Esophagus muscularis mucosa (tissue), 4 donors: ENCODE data around the gene SH3RF3. TPM values are rescaled to one million over a fixed set of nuclear protein-coding genes. Genes with fewer than 3 reads are reported as not detected.

Experiments used
- DNase-seq: peaks from one replicate; pipeline ENCODE4 v3.0.0-alpha.2; 2017; ENCODE audit errors: extremely low spot score
- H3K27ac ChIP-seq, 4 donors: fragments of 200-600 bp; sonication (generic); replicated peaks in 1 of 4; 1 replicate in 3 of 4; 2 replicates in 1 of 4; pipeline ENCODE4 v1.5.1; 2016 to 2019; ENCODE audit warnings: mild to moderate bottlenecking in 1 of 4
- H3K27me3 ChIP-seq, 4 donors: fragments of 200-600 bp; sonication (generic); one replicate each; pipeline versions ENCODE4 v1.5.1 to v1.6.0; 2016 to 2019
- H3K36me3 ChIP-seq, 4 donors: fragments of 200-600 bp; sonication (generic); one replicate each; pipeline ENCODE4 v1.5.1; 2016 to 2019
- H3K4me1 ChIP-seq, 4 donors: fragments of 200-600 bp; sonication (generic); one replicate each; pipeline ENCODE4 v1.5.1; 2016 to 2019
- H3K4me3 ChIP-seq, 4 donors: fragments of 200-600 bp; sonication (generic); 1 replicate in 2 of 4; 2 replicates in 2 of 4; pipeline ENCODE4 v1.5.1; 2016 to 2019; ENCODE audit warnings: mild to moderate bottlenecking in 4 of 4, moderate library complexity in 1 of 4
- H3K9me3 ChIP-seq, 4 donors: fragments of 200-600 bp; sonication (generic); 1 replicate in 3 of 4; 2 replicates in 1 of 4; pipeline ENCODE4 v1.5.1; 2016 to 2019
- CTCF ChIP-seq, 3 experiments: fragments of 200-600 bp in 2 of 3; fragments of 450-650 bp in 1 of 3; sonication (generic) in 2 of 3; IDR thresholded peaks; one replicate each; pipeline ENCODE4 v1.5.1; 2017 to 2019; ENCODE audit warnings: antibody characterized with exemption in 3 of 3, mild to moderate bottlenecking in 2 of 3, moderate library complexity in 1 of 3
- EP300 ChIP-seq: sonication (generic); formaldehyde crosslinking; IDR thresholded peaks from one replicate; pipeline ENCODE4 v1.6.1; 2017; ENCODE audit warnings: antibody characterized with exemption
- POLR2A ChIP-seq: fragments of 450-650 bp; IDR thresholded peaks from one replicate; pipeline ENCODE4 v1.6.1; 2017; ENCODE audit warnings: antibody characterized with exemption, moderate library complexity, mild to moderate bottlenecking, low read depth
- POLR2AphosphoS5 ChIP-seq, 2 donors: sonication (generic); formaldehyde crosslinking; IDR thresholded peaks; one replicate each; pipeline ENCODE4 v1.6.1; 2017; ENCODE audit warnings: antibody characterized with exemption in 2 of 2
- WGBS: methylation state at CpG from one replicate; pipeline ENCODE4 v1.1.5; 2018; 5-methylcytosine and 5-hydroxymethylcytosine counted together
- intact Hi-C: fragments of 100-400 bp; cut with DNase I; formaldehyde crosslinking; loops from one replicate; pipeline ENCODE4 v1.15.1; 2023
- total RNA-seq, 4 donors: library from RNA; depleted of rRNA; stranded (reverse); fragments of >200 nt; gene quantifications; one replicate each; pipeline versions ENCODE4 v1.1.0 to v1.2.1, GENCODE V29; 2016

Gene SH3RF3
- total RNA-seq, 4 donors from 2014 or later: 6.3 to 17.5 (median 11.3) TPM

GRCh38 chr2:109199790-109200189, 70.8 kb downstream of the SH3RF3 start:
- intact Hi-C loops: no loop called here
- WGBS: 97% methylated on average over 4 of the region's 4 CpGs

GRCh38 chr2:109200616-109201464, 71.8 kb downstream of the SH3RF3 start:
- Histone ChIP-seq H3K27me3 (no peaks in the 10 kb centered on the region), H3K9me3 (no peaks in the 10 kb centered on the region), H3K4me1 (peaks cover under 1 to 17% (median 12%) of the 10 kb centered on the region in 4 donors), H3K27ac (no peak overlapping the region), H3K36me3 (no peaks in the 10 kb centered on the region), H3K4me3 (no peak overlapping the region)
- 86% methylated on average over 13 of the region's 14 CpGs for WGBS
- no peak for TF ChIP-seq POLR2AphosphoS5 (IDR thresholded peaks at IDR 0.05)
- TF ChIP-seq POLR2A: no peak
- no peak for TF ChIP-seq CTCF (IDR thresholded peaks at IDR 0.05)
- no peak for TF ChIP-seq EP300
- DNase-seq: no peak
- intact Hi-C loops: no loop called here

More at GRCh38 chr2:109199790-109200189, 70.8 kb downstream of the SH3RF3 start:
- no peaks in the 10 kb centered on the region for H3K36me3 ChIP-seq
- no peak overlapping the region for H3K27ac ChIP-seq
- peaks cover 8 to 27% (median 23%) of the 10 kb centered on the region in 4 donors for H3K4me1 ChIP-seq
- no peaks in the 10 kb centered on the region for H3K9me3 ChIP-seq
- TF ChIP-seq POLR2AphosphoS5 (IDR thresholded peaks at IDR 0.05): no peak
- DNase-seq: no peak
- no peak overlapping the region for H3K4me3 ChIP-seq
- no peaks in the 10 kb centered on the region for H3K27me3 ChIP-seq

- no peak for DNase-seq
- H3K4me3 ChIP-seq: no peak overlapping the region
- intact Hi-C loops: no loop called here
- H3K36me3 ChIP-seq: no peaks in the 10 kb centered on the region
- 80% methylated on average over 21 of the region's 21 CpGs for WGBS
- no peaks in the 10 kb centered on the region for H3K27me3 ChIP-seq
- no peak overlapping the region for H3K27ac ChIP-seq
- no peaks in the 10 kb centered on the region for H3K9me3 ChIP-seq
- TF ChIP-seq EP300: no peak
- TF ChIP-seq CTCF (IDR thresholded peaks at IDR 0.05): no peak
- TF ChIP-seq POLR2AphosphoS5 (IDR thresholded peaks at IDR 0.05): no peak
- TF ChIP-seq POLR2A: no peak
- H3K4me1 ChIP-seq: peaks cover 0 to 10% (median 7%) of the 10 kb centered on the region in 4 donors
Observed at GRCh38 chr2:109201465-109202327, 72.7 kb downstream of the SH3RF3 start.

- no peak for TF ChIP-seq POLR2A
- no peaks in the 10 kb centered on the region for H3K9me3 ChIP-seq
- H3K4me1 ChIP-seq: peaks cover 0 to 10% (median 8%) of the 10 kb centered on the region in 4 donors
- H3K36me3 ChIP-seq: no peaks in the 10 kb centered on the region
- H3K4me3 ChIP-seq: no peak overlapping the region
- H3K27ac ChIP-seq: no peak overlapping the region
- WGBS: 95% methylated on average over 9 of the region's 9 CpGs
- no peaks in the 10 kb centered on the region for H3K27me3 ChIP-seq
- no peak for DNase-seq
- intact Hi-C loops: no loop called here
Observed at GRCh38 chr2:109202486-109202885, 73.5 kb downstream of the SH3RF3 start.

- H3K4me1 ChIP-seq: peaks cover 0 to 10% (median 8%) of the 10 kb centered on the region in 4 donors
- WGBS: 95% methylated on average over 21 of the region's 22 CpGs
- no peak for DNase-seq
- H3K27me3 ChIP-seq: no peaks in the 10 kb centered on the region
- TF ChIP-seq POLR2A (no peak), CTCF (IDR thresholded peaks at IDR 0.05) (no peak), EP300 (no peak), POLR2AphosphoS5 (IDR thresholded peaks at IDR 0.05) (no peak)
- intact Hi-C loops: no loop called here
- H3K9me3 ChIP-seq: no peaks in the 10 kb centered on the region
- H3K36me3 ChIP-seq: no peaks in the 10 kb centered on the region
- no peak overlapping the region for H3K4me3 ChIP-seq
- H3K27ac ChIP-seq: no peak overlapping the region
Observed at GRCh38 chr2:109203246-109204011, 74.4 kb downstream of the SH3RF3 start.
